ENCODE results near the gene GBF1. TPM values are rescaled to one million over a fixed set of nuclear protein-coding genes. Genes with fewer than 3 reads are reported as not detected.

GBF1 gene
- total RNA-seq, 2 donors from 2014 or later: 44.2 to 47.6 TPM

DNA sequence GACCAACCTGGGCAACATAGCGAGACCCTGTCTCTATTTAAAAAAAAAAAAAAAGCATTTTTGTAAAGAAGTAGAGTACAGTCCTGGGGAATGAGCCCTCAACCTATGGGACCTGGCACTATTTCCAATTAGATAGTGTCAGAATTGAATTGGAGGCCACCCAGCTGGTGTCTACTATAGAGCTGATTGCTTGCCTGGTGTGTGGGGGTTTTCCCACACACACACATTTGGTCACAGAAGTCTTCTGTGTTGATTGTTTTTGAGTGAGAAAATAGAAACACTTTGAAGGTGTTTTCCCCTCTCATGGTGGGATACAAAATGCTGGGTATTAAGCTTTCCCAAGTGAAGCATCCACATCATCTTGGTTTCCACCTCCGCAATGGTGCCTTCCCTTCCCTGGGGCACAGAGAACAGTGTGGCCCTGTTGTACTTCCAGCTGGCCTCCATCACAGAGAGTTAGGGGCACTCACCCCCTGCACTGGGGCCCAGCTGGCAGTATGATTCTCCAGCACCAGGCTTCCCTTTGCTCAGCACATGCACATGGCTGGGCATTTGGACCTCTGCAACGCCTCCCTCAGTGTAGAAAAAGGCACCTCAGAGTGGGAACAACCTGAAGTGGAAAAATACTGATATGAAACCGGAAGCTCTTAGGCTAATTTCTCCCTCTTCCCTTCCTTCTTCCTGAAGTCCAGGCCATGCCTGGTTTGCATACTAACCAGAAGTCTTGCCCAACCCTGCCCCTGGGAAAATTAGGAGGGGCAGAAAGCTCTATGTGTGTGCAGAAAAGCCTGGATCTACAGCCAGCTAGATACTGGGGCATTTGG is 139.5 kb downstream of the GBF1 start:
- no peak for ATAC-seq (replicated peaks in 1 of 2)
- no peak for DNase-seq
- no peaks in the 10 kb centered on the region for H3K27me3 Mint-ChIP-seq (ENCODE audit: low read depth)

DNA sequence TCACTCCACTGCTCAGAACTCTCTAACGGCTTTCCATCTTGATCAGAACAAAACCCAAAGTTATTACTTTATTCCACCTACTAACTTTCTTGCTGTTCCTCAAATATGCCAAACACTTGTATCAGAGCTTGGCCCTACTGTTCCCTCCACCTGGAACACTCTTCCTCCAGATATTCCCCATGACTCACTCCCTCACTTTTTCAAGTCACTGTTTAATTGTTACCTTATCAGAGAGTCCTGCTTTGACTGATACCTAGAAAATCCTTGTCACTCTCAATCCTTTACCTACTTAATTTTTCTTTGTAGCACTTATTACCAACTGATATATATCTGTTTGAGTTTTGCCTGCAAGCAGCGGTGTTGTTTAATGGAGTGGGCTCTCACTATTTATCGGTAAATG is 144.6 kb downstream of the GBF1 start:
- ATAC-seq (replicated peaks in 1 of 2): no peak
- H3K27ac Mint-ChIP-seq: no peak overlapping the region
- peaks cover 2 to 7% of the 10 kb centered on the region in 2 donors for H3K36me3 Mint-ChIP-seq (ENCODE audit: insufficient read depth in 2 of 2)
- H3K4me1 Mint-ChIP-seq (ENCODE audit: low read depth): peaks cover 21% of the 10 kb centered on the region
- no peaks in the 10 kb centered on the region for H3K9me3 Mint-ChIP-seq
- H3K27me3 Mint-ChIP-seq (ENCODE audit: low read depth): no peaks in the 10 kb centered on the region
- no peak overlapping the region for H3K4me3 Mint-ChIP-seq
- no peak for DNase-seq

More for the DNA sequence above, 139.5 kb downstream of the GBF1 start:
- Mint-ChIP-seq H3K4me1 (ENCODE audit: low read depth) (peaks cover 15% of the 10 kb centered on the region), H3K27ac (no peak overlapping the region), H3K9me3 (no peaks in the 10 kb centered on the region), H3K4me3 (no peak overlapping the region), H3K36me3 (ENCODE audit: insufficient read depth in 2 of 2) (peaks cover 0 to 2% of the 10 kb centered on the region in 2 donors)

DNA sequence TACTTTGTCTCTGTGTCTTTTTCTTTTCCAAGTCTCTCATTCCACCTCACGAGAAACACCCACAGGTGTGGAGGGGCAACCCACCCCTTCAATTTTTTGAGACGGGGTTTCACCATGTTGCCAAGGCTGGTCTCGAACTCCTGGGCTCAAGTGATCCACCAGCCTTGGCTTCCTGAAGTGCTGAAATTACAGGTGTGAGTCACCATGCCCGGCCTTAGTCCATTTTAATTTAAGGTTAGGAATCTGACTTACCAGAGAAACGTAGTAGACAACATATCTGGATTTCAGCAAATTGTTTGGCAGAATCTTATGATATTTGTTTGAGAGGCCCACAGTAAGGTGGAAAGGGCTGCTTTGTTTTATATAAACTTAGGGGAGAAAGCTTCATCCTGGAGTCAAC is 147.0 kb downstream of the GBF1 start:
- H3K4me1 Mint-ChIP-seq (ENCODE audit: low read depth): peaks cover 27% of the 10 kb centered on the region
- no peak for DNase-seq
- H3K9me3 Mint-ChIP-seq: no peaks in the 10 kb centered on the region
- H3K4me3 Mint-ChIP-seq: peak overlapping the region in 1 of 2 donors; percentile 79
- no peak for ATAC-seq (replicated peaks in 1 of 2)
- H3K27me3 Mint-ChIP-seq (ENCODE audit: low read depth): no peaks in the 10 kb centered on the region
- peaks cover 7 to 22% of the 10 kb centered on the region in 2 donors for H3K36me3 Mint-ChIP-seq (ENCODE audit: insufficient read depth in 2 of 2)
- H3K27ac Mint-ChIP-seq: peak overlapping the region; percentile 68

- peak overlapping the region; percentile 96 to 99 for H3K4me3 Mint-ChIP-seq
- H3K4me1 Mint-ChIP-seq (ENCODE audit: low read depth): peaks cover 39% of the 10 kb centered on the region
- DNase-seq (no peak), ATAC-seq (replicated peaks in 1 of 2) (no peak)
- H3K27ac Mint-ChIP-seq: peak overlapping the region; percentile 97
- H3K36me3 Mint-ChIP-seq (ENCODE audit: insufficient read depth in 2 of 2): peaks cover 11 to 33% of the 10 kb centered on the region in 2 donors
- H3K9me3 Mint-ChIP-seq: no peaks in the 10 kb centered on the region
- H3K27me3 Mint-ChIP-seq (ENCODE audit: low read depth): no peaks in the 10 kb centered on the region
Measured at GRCh38 chr10:102393411-102394078, 148.2 kb downstream of the GBF1 start.

- Mint-ChIP-seq H3K4me1 (ENCODE audit: low read depth) (peaks cover 44% of the 10 kb centered on the region), H3K36me3 (ENCODE audit: insufficient read depth in 2 of 2) (peaks cover 11 to 37% of the 10 kb centered on the region in 2 donors), H3K27ac (peak overlapping the region; percentile 97), H3K4me3 (peak overlapping the region; percentile 96 to 99), H3K9me3 (no peaks in the 10 kb centered on the region), H3K27me3 (ENCODE audit: low read depth) (no peaks in the 10 kb centered on the region)
- peak; percentile 89 to 90 for ATAC-seq (replicated peaks in 1 of 2)
- DNase-seq: peak; percentile 99
Measured at GRCh38 chr10:102394079-102394800, 148.9 kb downstream of the GBF1 start.

DNA sequence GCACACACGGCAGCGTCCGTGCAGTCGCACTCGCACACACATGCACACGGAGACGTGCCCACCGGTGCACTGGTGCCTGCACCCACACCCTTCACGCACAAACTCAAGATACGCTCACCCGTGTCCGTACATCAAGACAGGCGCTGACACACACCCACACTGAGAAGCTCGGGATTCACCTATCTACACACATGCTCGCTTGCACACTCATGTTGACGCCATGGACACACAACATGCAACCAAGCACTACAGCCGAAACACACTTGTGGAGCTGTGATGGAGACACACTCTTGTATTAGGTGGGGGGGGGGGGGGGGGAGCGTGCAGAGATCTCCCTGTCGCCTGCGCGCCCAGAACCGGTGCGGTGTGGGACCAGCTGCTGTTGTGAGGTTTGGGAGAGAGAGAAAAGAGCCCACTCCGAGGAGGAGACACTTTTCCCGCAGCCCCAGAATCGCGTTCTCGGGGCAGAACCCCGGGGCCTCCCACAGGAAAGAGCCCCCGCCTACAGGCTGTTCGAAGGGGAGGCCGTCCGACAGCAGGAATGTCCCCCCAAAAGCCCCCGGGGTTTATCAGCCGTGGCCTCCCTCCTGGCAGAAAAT is 149.6 kb downstream of the GBF1 start:
- Mint-ChIP-seq H3K9me3 (no peaks in the 10 kb centered on the region), H3K27ac (peak overlapping the region; percentile 97), H3K4me1 (ENCODE audit: low read depth) (peaks cover 46% of the 10 kb centered on the region), H3K36me3 (ENCODE audit: insufficient read depth in 2 of 2) (peaks cover 15 to 39% of the 10 kb centered on the region in 2 donors), H3K4me3 (peak overlapping the region; percentile 96 to 99), H3K27me3 (ENCODE audit: low read depth) (no peaks in the 10 kb centered on the region)
- peak; percentile 31 to 50 for ATAC-seq (replicated peaks in 1 of 2)
- DNase-seq: peak; percentile 71 to 80

DNA sequence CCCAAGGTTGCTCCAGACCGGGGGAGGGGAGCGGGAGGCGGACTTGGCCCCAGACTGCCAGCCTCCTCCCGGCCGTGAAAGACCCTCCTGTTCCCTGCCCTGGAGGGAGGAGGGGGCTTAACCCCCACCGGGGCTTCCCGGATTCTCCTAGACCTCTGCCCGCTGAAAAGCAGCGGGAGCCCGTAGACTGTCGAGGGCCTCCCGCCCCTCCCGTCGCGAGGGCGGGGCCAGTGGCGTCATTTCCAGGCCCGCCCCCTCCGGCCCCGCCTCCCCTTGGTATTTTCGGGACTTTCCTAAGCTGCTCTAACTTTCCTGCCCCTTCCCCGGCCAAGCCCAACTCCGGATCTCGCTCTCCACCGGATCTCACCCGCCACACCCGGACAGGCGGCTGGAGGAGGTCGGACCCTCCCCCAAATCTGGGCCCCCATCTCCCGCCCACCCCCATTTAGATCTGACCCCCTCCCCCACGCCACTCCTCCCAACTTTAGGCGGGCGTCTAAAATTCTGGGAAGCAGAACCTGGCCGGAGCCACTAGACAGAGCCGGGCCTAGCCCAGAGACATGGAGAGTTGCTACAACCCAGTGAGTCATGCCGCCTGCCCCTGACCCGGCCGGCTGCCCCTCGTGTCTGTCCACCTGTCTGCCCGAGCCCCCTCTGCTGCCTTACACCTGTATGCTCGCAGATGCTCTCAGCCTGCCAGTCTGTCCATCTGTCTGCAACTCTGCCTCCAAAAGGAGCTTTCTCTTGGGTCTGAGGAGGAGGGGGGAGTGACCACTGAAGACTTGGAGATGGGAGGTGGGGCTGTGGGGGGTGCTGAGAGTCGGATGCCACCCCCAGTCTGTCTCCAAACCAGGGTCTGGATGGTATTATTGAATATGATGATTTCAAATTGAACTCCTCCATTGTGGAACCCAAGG is 150.3 kb downstream of the GBF1 start, which contains the start of gene NFKB2:
TSS of gene NFKB2 (plus strand) at position 306 of the 917 bp plus-strand sequence. CDS start at position 561, 255 bp downstream.
- ATAC-seq (replicated peaks in 1 of 2) (peak; percentile 30 to 36), DNase-seq (peak; percentile 90 to 94)
- Mint-ChIP-seq H3K4me3 (peak within 1 kb of the TSS; percentile 96 to 99), H3K36me3 (ENCODE audit: insufficient read depth in 2 of 2) (peaks cover 17 to 43% of the 10 kb centered on the region in 2 donors), H3K9me3 (no peaks in the 10 kb centered on the region), H3K27me3 (ENCODE audit: low read depth) (no peaks in the 10 kb centered on the region), H3K4me1 (ENCODE audit: low read depth) (peaks cover 50% of the 10 kb centered on the region), H3K27ac (peak within 1 kb of the TSS; percentile 97)

- Mint-ChIP-seq H3K36me3 (ENCODE audit: insufficient read depth in 2 of 2) (peaks cover 17 to 43% of the 10 kb centered on the region in 2 donors), H3K4me1 (ENCODE audit: low read depth) (peaks cover 50% of the 10 kb centered on the region), H3K4me3 (peak overlapping the region; percentile 96 to 99), H3K9me3 (no peaks in the 10 kb centered on the region), H3K27me3 (ENCODE audit: low read depth) (no peaks in the 10 kb centered on the region), H3K27ac (peak overlapping the region; percentile 94)
- no peak for DNase-seq
- no peak for ATAC-seq (replicated peaks in 1 of 2)
Measured at GRCh38 chr10:102396317-102396650, 151.0 kb downstream of the GBF1 start.

GRCh38 chr10:102396730-102397151 is 151.4 kb downstream of the GBF1 start:
- Mint-ChIP-seq H3K4me3 (peak overlapping the region; percentile 96 to 99), H3K4me1 (ENCODE audit: low read depth) (peaks cover 50% of the 10 kb centered on the region), H3K9me3 (no peaks in the 10 kb centered on the region), H3K36me3 (ENCODE audit: insufficient read depth in 2 of 2) (peaks cover 17 to 43% of the 10 kb centered on the region in 2 donors), H3K27me3 (ENCODE audit: low read depth) (no peaks in the 10 kb centered on the region), H3K27ac (peak overlapping the region; percentile 68)
- ATAC-seq (replicated peaks in 1 of 2): no peak
- DNase-seq: no peak

DNA sequence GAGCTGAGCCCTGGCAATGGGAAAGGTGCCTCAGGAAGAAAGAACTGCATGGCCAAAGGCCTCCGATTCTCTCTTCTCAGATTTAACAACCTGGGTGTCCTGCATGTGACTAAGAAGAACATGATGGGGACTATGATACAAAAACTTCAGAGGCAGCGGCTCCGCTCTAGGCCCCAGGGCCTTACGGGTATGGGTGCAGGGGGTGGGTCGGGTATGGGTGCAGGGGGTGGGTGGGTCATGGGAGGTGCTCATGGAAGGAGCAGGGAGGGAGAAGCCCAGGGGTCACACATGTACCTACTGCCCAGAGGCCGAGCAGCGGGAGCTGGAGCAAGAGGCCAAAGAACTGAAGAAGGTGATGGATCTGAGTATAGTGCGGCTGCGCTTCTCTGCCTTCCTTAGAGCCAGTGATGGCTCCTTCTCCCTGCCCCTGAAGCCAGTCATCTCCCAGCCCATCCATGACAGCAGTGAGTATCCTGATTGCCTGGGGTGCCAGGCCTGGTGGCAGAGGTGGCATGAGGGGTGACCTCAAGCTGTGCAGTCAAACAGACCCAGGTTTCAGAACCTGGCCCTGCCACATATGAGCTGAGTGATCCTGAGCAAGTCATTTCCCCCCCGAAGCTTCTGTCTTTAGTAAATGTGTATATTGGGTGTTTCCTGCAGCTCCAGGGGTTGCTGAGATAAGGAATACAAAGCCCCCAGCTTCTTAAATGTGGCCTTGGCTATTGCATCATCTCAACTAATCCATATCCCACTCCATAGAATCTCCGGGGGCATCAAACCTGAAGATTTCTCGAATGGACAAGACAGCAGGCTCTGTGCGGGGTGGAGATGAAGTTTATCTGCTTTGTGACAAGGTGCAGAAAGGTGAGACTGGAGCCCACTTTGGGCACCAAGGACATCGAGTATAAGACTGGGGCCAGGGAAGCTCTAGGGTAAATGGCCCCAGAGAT is 152.2 kb downstream of the GBF1 start:
- ATAC-seq (replicated peaks in 1 of 2) (no peak), DNase-seq (peak in 1 of 2 donors; percentile 16)
- H3K4me3 Mint-ChIP-seq: peak overlapping the region; percentile 96 to 99
- no peaks in the 10 kb centered on the region for H3K27me3 Mint-ChIP-seq (ENCODE audit: low read depth)
- H3K36me3 Mint-ChIP-seq (ENCODE audit: insufficient read depth in 2 of 2): peaks cover 17 to 43% of the 10 kb centered on the region in 2 donors
- peak overlapping the region; percentile 83 for H3K27ac Mint-ChIP-seq
- no peaks in the 10 kb centered on the region for H3K9me3 Mint-ChIP-seq
- H3K4me1 Mint-ChIP-seq (ENCODE audit: low read depth): peaks cover 50% of the 10 kb centered on the region
